Hindlimb muscle (tissue), 1 donor: ENCODE measurements around the gene ELF3. TPM values are rescaled to one million over a fixed set of nuclear protein-coding genes. Genes with fewer than 3 reads are reported as not detected.
"Not testable (repeated sequence)": the region's sequence is repeated elsewhere in the genome, so short reads cannot be mapped to it uniquely, and the experiment has no call there.

Experiments
- DNase-seq: peaks from one replicate; pipeline ENCODE4 v3.0.0-alpha.2; 2013
- polyA plus RNA-seq: library from polyadenylated mRNA; unstranded; fragments of 120-200 nt; gene quantifications from one replicate; pipeline ENCODE4 v1.2.1, GENCODE V29; 2013; ENCODE audit not compliant: insufficient read length

Gene ELF3
- polyA plus RNA-seq: 0.15 TPM

GRCh38 chr1:202010180-202011015, at the start of gene ELF3:
ELF3 (plus strand) TSS chr1:202010587; CDS start chr1:202011137, 550 bp downstream.
- DNase-seq: no peak

GRCh38 chr1:201962382-201962781, 48.0 kb upstream of the ELF3 start:
- not testable (repeated sequence) for DNase-seq

- no peak for DNase-seq
Observed at GRCh38 chr1:201964261-201964660, 46.1 kb upstream of the ELF3 start.

- DNase-seq: no peak
Observed at GRCh38 chr1:201966171-201966570, 44.2 kb upstream of the ELF3 start.

GRCh38 chr1:201968202-201968925, 42.0 kb upstream of the ELF3 start:
- no peak for DNase-seq

- DNase-seq: no peak
Observed at GRCh38 chr1:201970334-201971159, 39.8 kb upstream of the ELF3 start.

GRCh38 chr1:201982082-201982622, 28.2 kb upstream of the ELF3 start:
- DNase-seq: no peak

- DNase-seq: peak; percentile 77
Observed at GRCh38 chr1:201982623-201983379, 27.6 kb upstream of the ELF3 start, which contains the start of gene RNPEP. RNPEP (plus strand) TSS chr1:201982648; CDS start chr1:201982667, 19 bp downstream.

GRCh38 chr1:201983380-201983805, 27.0 kb upstream of the ELF3 start:
- DNase-seq: no peak

GRCh38 chr1:201984446-201984845, 25.9 kb upstream of the ELF3 start:
- no peak for DNase-seq

GRCh38 chr1:201985355-201985754, 25.0 kb upstream of the ELF3 start:
- DNase-seq: no peak

- DNase-seq: no peak
Observed at GRCh38 chr1:201988601-201989000, 21.8 kb upstream of the ELF3 start.

GRCh38 chr1:201989354-201990128, 20.8 kb upstream of the ELF3 start:
- DNase-seq: no peak

GRCh38 chr1:201990427-201990826, 20.0 kb upstream of the ELF3 start:
- DNase-seq: no peak

GRCh38 chr1:201999625-202000238, 10.7 kb upstream of the ELF3 start:
- DNase-seq: no peak

GRCh38 chr1:202002507-202002906, 7.9 kb upstream of the ELF3 start:
- no peak for DNase-seq

GRCh38 chr1:202004711-202005110, 5.7 kb upstream of the ELF3 start:
- no peak for DNase-seq

GRCh38 chr1:202005958-202006357, 4.4 kb upstream of the ELF3 start:
- DNase-seq: no peak

- no peak for DNase-seq
Observed at GRCh38 chr1:202007304-202007703, 3.1 kb upstream of the ELF3 start.

- DNase-seq: no peak
Observed at GRCh38 chr1:202007805-202008489, 2.4 kb upstream of the ELF3 start.
